Uterus (tissue), 4 donors: ENCODE measurements around the gene CNPPD1. TPM values are rescaled to one million over a fixed set of nuclear protein-coding genes. Genes with fewer than 3 reads are reported as not detected.

Experiments
- DNase-seq, 2 donors: peaks; one replicate each; pipeline ENCODE4 v3.0.0-alpha.2; 2019 to 2020
- H3K27ac ChIP-seq, 2 donors: fragments of 200-600 bp; sonication (generic); 1 replicate in 1 of 2; 2 replicates in 1 of 2; pipeline ENCODE4 v1.5.1; 2016 to 2018
- H3K27me3 ChIP-seq, 2 donors: fragments of 200-600 bp; sonication (generic); one replicate each; pipeline ENCODE4 v1.5.1; 2018 to 2019; ENCODE audit warnings: control low read depth in 1 of 2
- H3K36me3 ChIP-seq, 2 donors: fragments of 200-600 bp; sonication (generic); one replicate each; pipeline ENCODE4 v1.5.1; 2019; ENCODE audit warnings: control low read depth in 1 of 2
- H3K4me1 ChIP-seq, 2 donors: fragments of 200-600 bp; sonication (generic); one replicate each; pipeline ENCODE4 v1.5.1; 2018 to 2019; ENCODE audit warnings: control low read depth in 1 of 2
- H3K4me3 ChIP-seq, 2 donors: fragments of 200-600 bp; sonication (generic); 1 replicate in 1 of 2; 2 replicates in 1 of 2; pipeline ENCODE4 v1.5.1; 2018 to 2019; ENCODE audit warnings: mild to moderate bottlenecking in 1 of 2
- H3K9me3 ChIP-seq, 2 donors: fragments of 200-600 bp; sonication (generic); one replicate each; pipeline ENCODE4 v1.5.1; 2019; ENCODE audit warnings: control low read depth in 1 of 2
- POLR2A ChIP-seq, 2 donors: fragments of 450-650 bp; IDR thresholded peaks; one replicate each; pipeline ENCODE4 v1.6.1; 2016; ENCODE audit warnings: antibody characterized with exemption in 2 of 2, mild to moderate bottlenecking in 1 of 2, moderate library complexity in 1 of 2
- intact Hi-C: fragments of 100-400 bp; cut with DNase I; formaldehyde crosslinking; loops from one replicate; pipeline ENCODE4 v1.15.1; 2023; ENCODE audit warnings: low total_unique reads
- total RNA-seq, 4 donors: library from RNA; depleted of rRNA in 3 of 4; stranded (reverse); fragments of >200 nt in 3 of 4; gene quantifications; one replicate each; pipeline versions ENCODE4 v1.1.0 to v1.2.4, GENCODE V29; 2014 to 2023
- TF ChIP-seq, protein P1 (sequence below), 4 experiments: fragments of 200-600 bp in 2 of 4; fragments of 450-650 bp in 2 of 4; sonication (generic) in 2 of 4; IDR thresholded peaks; one replicate each; pipeline ENCODE4 v1.5.1; 2016 to 2019; ENCODE audit warnings: antibody characterized with exemption in 4 of 4, mild to moderate bottlenecking in 2 of 4, moderate library complexity in 1 of 4
- donor health status: DM: yes; HTN: yes; CAD: no.

The CNPPD1 gene
- total RNA-seq, 4 donors from 2014 or later = 3.1 to 56.2 (median 35.8) TPM

DNA sequence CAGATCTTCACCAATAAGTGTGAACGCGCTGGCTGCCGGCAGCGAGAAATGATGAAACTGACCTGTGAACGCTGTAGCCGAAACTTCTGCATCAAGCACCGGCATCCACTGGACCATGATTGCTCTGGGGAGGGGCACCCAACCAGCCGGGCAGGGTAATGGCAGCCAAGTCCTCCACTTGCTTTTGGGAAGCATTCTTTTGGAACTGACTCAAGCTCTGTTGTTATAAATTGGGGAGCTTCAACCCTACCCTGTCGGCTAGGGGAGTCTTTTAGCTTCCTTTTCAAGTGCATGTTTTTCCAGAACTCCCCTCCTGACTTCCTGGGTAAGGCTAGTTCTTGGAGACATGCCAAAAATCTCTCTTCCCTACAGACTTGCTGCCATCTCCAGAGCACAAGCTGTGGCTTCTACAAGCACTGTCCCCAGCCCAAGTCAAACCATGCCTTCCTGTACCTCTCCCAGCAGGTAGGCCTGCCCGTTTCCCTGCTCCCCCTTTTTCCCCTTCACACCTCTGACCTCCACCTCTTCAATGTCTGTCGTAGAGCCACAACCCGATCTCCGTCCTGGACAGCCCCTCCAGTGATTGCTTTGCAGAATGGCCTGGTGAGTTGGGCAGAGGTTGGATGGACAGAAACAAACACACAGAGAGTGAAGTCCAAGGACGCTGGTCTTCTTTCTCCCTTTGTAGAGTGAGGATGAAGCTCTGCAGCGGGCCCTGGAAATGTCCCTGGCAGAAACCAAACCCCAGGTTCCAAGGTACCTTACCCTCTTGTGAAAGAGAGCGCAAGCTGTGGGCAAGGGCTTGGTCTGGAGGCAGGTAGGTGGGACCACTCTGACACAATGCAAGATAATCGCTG is 31.4 kb upstream of the CNPPD1 start:
- no peak for DNase-seq
- no peaks in the 10 kb centered on the region for H3K27me3 ChIP-seq
- TF ChIP-seq POLR2A (IDR thresholded peaks at IDR 0.05) = no peak
- TF ChIP-seq, protein P1, sequence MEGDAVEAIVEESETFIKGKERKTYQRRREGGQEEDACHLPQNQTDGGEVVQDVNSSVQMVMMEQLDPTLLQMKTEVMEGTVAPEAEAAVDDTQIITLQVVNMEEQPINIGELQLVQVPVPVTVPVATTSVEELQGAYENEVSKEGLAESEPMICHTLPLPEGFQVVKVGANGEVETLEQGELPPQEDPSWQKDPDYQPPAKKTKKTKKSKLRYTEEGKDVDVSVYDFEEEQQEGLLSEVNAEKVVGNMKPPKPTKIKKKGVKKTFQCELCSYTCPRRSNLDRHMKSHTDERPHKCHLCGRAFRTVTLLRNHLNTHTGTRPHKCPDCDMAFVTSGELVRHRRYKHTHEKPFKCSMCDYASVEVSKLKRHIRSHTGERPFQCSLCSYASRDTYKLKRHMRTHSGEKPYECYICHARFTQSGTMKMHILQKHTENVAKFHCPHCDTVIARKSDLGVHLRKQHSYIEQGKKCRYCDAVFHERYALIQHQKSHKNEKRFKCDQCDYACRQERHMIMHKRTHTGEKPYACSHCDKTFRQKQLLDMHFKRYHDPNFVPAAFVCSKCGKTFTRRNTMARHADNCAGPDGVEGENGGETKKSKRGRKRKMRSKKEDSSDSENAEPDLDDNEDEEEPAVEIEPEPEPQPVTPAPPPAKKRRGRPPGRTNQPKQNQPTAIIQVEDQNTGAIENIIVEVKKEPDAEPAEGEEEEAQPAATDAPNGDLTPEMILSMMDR (IDR thresholded peaks at IDR 0.05) = no peak
- peaks cover 0 to 7% of the 10 kb centered on the region in 2 donors for H3K4me1 ChIP-seq
- no peaks in the 10 kb centered on the region for H3K9me3 ChIP-seq
- no peaks in the 10 kb centered on the region for H3K36me3 ChIP-seq
- H3K27ac ChIP-seq = peak overlapping the region; percentile 96 to 99
- no peak overlapping the region for H3K4me3 ChIP-seq
- intact Hi-C loops = no loop called here

DNA sequence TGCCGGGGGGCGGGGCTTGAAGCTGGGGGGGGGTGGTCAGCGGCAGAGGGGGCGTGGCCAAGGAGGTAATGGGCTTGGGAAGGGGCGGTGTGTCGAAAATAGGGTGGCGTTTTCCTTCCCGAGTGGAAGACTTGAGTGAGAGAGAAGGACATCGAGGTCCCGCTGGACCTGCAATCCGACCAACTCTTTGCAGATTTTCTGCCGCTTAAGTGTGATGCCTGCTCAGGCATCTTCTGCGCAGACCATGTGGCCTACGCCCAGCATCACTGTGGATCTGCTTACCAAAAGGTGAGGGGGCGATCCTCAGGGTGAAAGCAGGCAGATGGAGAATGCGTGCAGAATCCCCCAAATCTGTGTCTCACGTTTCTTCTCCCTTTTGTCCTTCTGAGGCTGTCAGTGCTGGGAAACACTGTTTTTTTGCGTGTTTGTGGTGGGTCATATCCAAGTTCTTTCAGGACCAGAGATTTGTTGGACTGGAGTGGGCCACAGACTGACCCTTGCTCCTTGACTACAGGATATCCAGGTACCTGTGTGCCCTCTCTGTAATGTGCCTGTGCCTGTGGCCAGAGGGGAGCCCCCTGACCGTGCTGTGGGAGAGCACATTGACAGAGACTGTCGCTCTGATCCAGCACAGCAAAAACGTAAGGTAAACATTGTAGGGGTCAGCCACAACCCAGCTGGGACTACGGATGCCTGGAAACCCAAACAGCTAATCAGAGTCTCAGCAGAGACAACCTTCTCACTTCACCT is 30.6 kb upstream of the CNPPD1 start:
- TF ChIP-seq, protein P1 (IDR thresholded peaks at IDR 0.05) = no peak
- TF ChIP-seq POLR2A (IDR thresholded peaks at IDR 0.05) = no peak
- intact Hi-C loops = no loop called here
- Histone ChIP-seq H3K4me1 (peaks cover 0 to 7% of the 10 kb centered on the region in 2 donors), H3K9me3 (no peaks in the 10 kb centered on the region), H3K27ac (peak overlapping the region; percentile 96 to 99), H3K4me3 (peak overlapping the region; percentile 85 to 92), H3K27me3 (no peaks in the 10 kb centered on the region), H3K36me3 (no peaks in the 10 kb centered on the region)
- no peak for DNase-seq

GRCh38 chr2:219206328-219207133 is 29.8 kb upstream of the CNPPD1 start, which contains the start of gene ZFAND2B:
Gene ZFAND2B, plus strand, starts transcription at chr2:219206782. Its CDS starts 206 bp downstream, at chr2:219206988.
- H3K4me1 ChIP-seq = peaks cover 0 to 7% of the 10 kb centered on the region in 2 donors
- DNase-seq = peak; percentile 93 to 95
- peak within 1 kb of the TSS; percentile 96 to 99 for H3K27ac ChIP-seq
- H3K27me3 ChIP-seq = no peaks in the 10 kb centered on the region
- intact Hi-C loops = no loop called here
- no peaks in the 10 kb centered on the region for H3K36me3 ChIP-seq
- no peaks in the 10 kb centered on the region for H3K9me3 ChIP-seq
- H3K4me3 ChIP-seq = peak within 1 kb of the TSS; percentile 85 to 92
- TF ChIP-seq, protein P1 (IDR thresholded peaks at IDR 0.05) = peak in 3 of 4 experiments; percentile 6 to 58 (median 36)
- peak; percentile 98 to 100 for TF ChIP-seq POLR2A (IDR thresholded peaks at IDR 0.05)

- no peaks in the 10 kb centered on the region for H3K27me3 ChIP-seq
- intact Hi-C loops = no loop called here
- H3K27ac ChIP-seq = peak overlapping the region; percentile 96 to 99
- no peaks in the 10 kb centered on the region for H3K36me3 ChIP-seq
- no peaks in the 10 kb centered on the region for H3K9me3 ChIP-seq
- no peak for TF ChIP-seq POLR2A (IDR thresholded peaks at IDR 0.05)
- TF ChIP-seq, protein P1 (IDR thresholded peaks at IDR 0.05) = no peak
- peaks cover 0 to 7% of the 10 kb centered on the region in 2 donors for H3K4me1 ChIP-seq
- no peak for DNase-seq
- H3K4me3 ChIP-seq = peak overlapping the region; percentile 85 to 92
Measured at GRCh38 chr2:219205981-219206327, 29.2 kb upstream of the CNPPD1 start.
